ENCODE results near the gene ATOH7. TPM values are rescaled to one million over a fixed set of nuclear protein-coding genes. Genes with fewer than 3 reads are reported as not detected.

Gene ATOH7
- total and polyA plus RNA-seq, 9 of the 15 experiments (the other 6 are each of a cell fraction or from before 2014, with no cell fraction given): not detected

- TF ChIP-seq ID3 (CRISPR knock-in tag; IDR thresholded peaks at IDR 0.05): no peak
- TF ChIP-seq ID3 (tag; IDR thresholded peaks at IDR 0.05): no peak
- TF ChIP-seq TFAM (CRISPR knock-in tag; conservative IDR thresholded peaks at IDR 0.05): no peak
Observed at GRCh38 chr10:68221196-68221595, 10.7 kb downstream of the ATOH7 start (continued).

- no peaks in the 10 kb centered on the region; a peak in 1 of 5 replicates for H3K4me1 ChIP-seq (replicated peaks in 1 of 2; ENCODE audit: control insufficient read depth in 2 of 2, insufficient read depth in 2 of 2, low read length in 2 of 2)
- no peak for ATAC-seq
- no peak overlapping the region for H3K9ac ChIP-seq (ENCODE audit: insufficient read depth in 1 of 2, low read depth in 2 of 2, low read length in 2 of 2)
- H3K36me3 ChIP-seq (ENCODE audit: control insufficient read depth, insufficient read depth, low read length): no peaks in the 10 kb centered on the region
- H3K9me3 ChIP-seq (replicated peaks; ENCODE audit: control insufficient read depth, insufficient read depth, low read depth, low read length): no peaks in the 10 kb centered on the region
- intact Hi-C loops (cut with micrococcal nuclease) (no loop called here), in situ Hi-C loops (cut with MboI) (loop anchor here (10.0 kb wide), 1 partner anchor 676 kb away; no protein-coding TSS in a partner anchor)
- CTCF ChIA-PET (ENCODE audit: low intra/inter-chr PET ratio): no interaction called here
- H3K4me3 ChIP-seq: no peak overlapping the region
- no peak overlapping the region for H2AFZ ChIP-seq (ENCODE audit: low read depth, low read length)
- no peak for DNase-seq (ENCODE audit: extremely low read depth in 1 of 4, low spot score in 3 of 4)
- BruUV-seq (replicated peaks): no TSS peak
- peaks cover 23 to 24% of the 10 kb centered on the region in 2 experiments; a peak in 4 of 5 replicates for H3K27me3 ChIP-seq (ENCODE audit: control insufficient read depth in 2 of 2, insufficient read depth in 2 of 2, low read length in 2 of 2)
- no peak overlapping the region for H3K4me2 ChIP-seq (ENCODE audit: insufficient read depth, low read length)
- TF ChIP-seq CHD2 (IDR thresholded peaks at IDR 0.05; ENCODE audit: low read depth, low read length) (no peak), ZNF217 (CRISPR knock-in tag; IDR thresholded peaks at IDR 0.05) (no peak), STAT5A (IDR thresholded peaks at IDR 0.05; ENCODE audit: borderline replicate concordance, low read length) (no peak), ERF (CRISPR knock-in tag; IDR thresholded peaks at IDR 0.05) (no peak), BMI1 (IDR thresholded peaks at IDR 0.05; ENCODE audit: low read length) (no peak), ZNF124 (CRISPR knock-in tag; IDR thresholded peaks at IDR 0.05) (no peak), PURB (CRISPR knock-in tag; IDR thresholded peaks at IDR 0.05; ENCODE audit: low read depth) (no peak), SETDB1 (IDR thresholded peaks at IDR 0.05; ENCODE audit: low read length) (no peak), ZNF324 (CRISPR knock-in tag; IDR thresholded peaks at IDR 0.05) (no peak), CEBPG (CRISPR knock-in tag; IDR thresholded peaks at IDR 0.05) (no peak), CEBPG (tag; conservative IDR thresholded peaks at IDR 0.05 in 1 of 2, IDR thresholded peaks at IDR 0.05 in 1 of 2) (no peak), ZNF263 (CRISPR knock-in tag; IDR thresholded peaks at IDR 0.05; ENCODE audit: borderline replicate concordance) (no peak), KAT8 (IDR thresholded peaks at IDR 0.05; ENCODE audit: low read depth) (no peak), PHB2 (IDR thresholded peaks at IDR 0.05; ENCODE audit: low read depth) (no peak), FOXA1 (IDR thresholded peaks at IDR 0.05; ENCODE audit: borderline replicate concordance) (no peak), LARP7 (IDR thresholded peaks at IDR 0.05) (no peak), CHAMP1 (IDR thresholded peaks at IDR 0.05) (no peak), PTTG1 (tag; IDR thresholded peaks at IDR 0.05; ENCODE audit: low read depth) (no peak)
- no peak overlapping the region for H3K27ac ChIP-seq (ENCODE audit: extremely low read depth, low read depth, low read length)
- no peaks in the 10 kb centered on the region for H3K9me1 ChIP-seq (ENCODE audit: control insufficient read depth, insufficient read depth, low read length)
- no peak for FAIRE-seq
- whole genome bisulfite sequencing (ENCODE audit: insufficient coverage, low coverage, missing lambda C conversion rate): 0% methylated on average over 4 of the region's 4 CpGs
- no peaks in the 10 kb centered on the region for H4K20me1 ChIP-seq (replicated peaks; ENCODE audit: control insufficient read depth, insufficient read depth, low read length)
- POLR2A ChIA-PET: no interaction called here
- H3K79me2 ChIP-seq (ENCODE audit: control insufficient read depth, insufficient read depth, low read length): no peaks in the 10 kb centered on the region
Observed at GRCh38 chr10:68218786-68219185, 13.1 kb downstream of the ATOH7 start.

All from K562 (cell line).